ENCODE results near the gene PANK1.

PANK1 gene

DNA sequence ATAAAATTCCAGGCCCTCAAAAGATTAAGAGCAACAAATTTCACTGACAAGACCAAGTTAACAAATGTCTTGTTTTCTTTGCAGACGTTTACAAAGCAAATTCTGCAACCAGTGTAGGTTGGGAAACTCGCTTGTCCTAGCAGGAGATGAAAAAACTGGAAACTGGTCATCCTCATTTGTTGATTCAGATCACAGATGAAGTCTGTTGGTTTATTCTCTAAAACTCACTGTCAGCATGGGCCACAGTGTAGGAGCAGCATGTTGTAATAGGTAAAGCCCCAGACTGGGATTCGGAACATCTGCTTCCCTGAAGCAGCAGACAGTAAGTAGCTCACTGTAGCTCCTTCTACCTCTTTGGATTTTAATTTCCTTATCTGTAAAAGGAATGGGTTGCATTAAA is 31.5 kb downstream of the PANK1 start:
- no peak for DNase-seq

GRCh38 chr10:89611282-89611681 is 33.8 kb downstream of the PANK1 start:
- no peak for DNase-seq

- DNase-seq, result no peak
Observed at GRCh38 chr10:89609833-89610346, 35.2 kb downstream of the PANK1 start.

- no peak for DNase-seq
Observed at GRCh38 chr10:89604200-89604599, 40.8 kb downstream of the PANK1 start.

- no peak for DNase-seq
Observed at GRCh38 chr10:89602919-89603318, 42.1 kb downstream of the PANK1 start.

DNA sequence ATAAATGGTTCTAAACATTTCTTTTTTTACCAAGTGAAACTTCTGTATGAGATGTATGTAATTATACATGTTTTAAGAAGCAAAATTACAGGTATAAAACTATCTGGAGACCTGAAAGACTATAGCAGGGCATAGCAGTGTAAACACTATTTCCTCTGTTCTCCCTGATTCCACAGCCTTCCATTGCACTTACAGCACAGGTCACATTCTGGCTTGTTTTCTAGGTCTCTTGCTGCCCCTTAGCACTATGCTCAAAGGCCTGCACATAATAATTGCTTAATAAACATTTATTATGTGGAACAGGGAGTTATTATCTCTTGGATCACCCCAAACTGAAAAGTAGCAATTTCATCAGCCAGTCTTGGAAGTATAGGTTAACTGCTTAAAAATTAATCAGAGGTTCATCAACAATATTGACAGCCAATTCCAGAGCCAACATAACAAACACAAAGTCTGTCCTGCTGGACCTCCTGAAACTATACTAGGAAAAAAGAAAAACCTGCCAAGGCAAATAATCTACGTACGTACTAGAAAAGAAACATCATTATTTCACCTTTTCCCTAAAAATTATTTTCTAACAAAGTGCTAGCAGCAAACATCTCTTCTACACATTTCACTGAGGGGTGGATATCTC is 43.2 kb downstream of the PANK1 start:
- DNase-seq, result no peak

GRCh38 chr10:89600041-89600440 is 45.0 kb downstream of the PANK1 start:
- no peak for DNase-seq

DNA sequence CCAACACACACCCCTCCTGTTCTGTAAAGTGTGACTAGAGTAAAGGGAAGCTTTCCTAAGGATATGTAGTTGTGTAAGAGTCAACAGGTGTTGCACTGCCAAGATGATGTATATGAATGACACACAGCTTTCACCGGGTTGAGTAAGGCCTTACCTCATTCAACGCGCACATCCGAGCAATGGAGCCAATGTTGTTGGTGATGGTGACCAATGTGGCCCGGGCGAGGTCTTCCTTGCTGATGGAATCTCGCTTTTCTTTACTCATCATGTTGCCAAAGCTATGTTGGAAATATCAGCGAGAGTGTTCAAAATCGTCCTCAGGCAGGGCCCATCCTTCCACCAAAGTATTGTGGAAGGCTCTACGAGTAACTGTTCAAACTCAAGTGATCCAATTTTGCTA is 52.0 kb downstream of the PANK1 start:
- DNase-seq, result no peak

- no peak for DNase-seq
Observed at GRCh38 chr10:89592539-89592938, 52.5 kb downstream of the PANK1 start.

DNA sequence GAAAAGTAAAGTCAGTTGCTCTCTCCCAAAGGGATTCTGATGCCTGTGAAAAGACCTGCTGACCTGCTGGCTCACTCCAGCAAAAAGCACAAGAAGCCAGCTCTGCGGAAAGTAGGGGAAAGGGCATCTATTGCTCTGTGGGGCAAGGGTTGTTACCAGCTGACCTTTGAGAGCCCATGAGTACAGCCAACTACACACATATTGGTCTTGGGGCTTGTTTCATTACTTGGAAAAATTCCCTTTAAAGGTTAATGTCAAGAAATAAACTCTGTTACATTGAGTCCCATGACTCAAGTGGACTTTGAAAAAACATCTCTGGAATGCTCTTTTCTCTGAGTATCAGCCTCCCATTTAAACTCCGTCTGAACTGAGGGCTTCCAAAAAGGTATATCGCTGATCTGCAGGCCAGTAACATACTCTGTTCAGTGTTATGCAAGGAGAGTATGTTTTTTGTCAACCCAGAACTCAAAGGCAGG is 53.2 kb downstream of the PANK1 start:
- DNase-seq, result no peak

- no peak for DNase-seq
Observed at GRCh38 chr10:89591111-89591795, 53.8 kb downstream of the PANK1 start.

- no peak for DNase-seq
Observed at GRCh38 chr10:89590326-89590725, 54.7 kb downstream of the PANK1 start.

DNA sequence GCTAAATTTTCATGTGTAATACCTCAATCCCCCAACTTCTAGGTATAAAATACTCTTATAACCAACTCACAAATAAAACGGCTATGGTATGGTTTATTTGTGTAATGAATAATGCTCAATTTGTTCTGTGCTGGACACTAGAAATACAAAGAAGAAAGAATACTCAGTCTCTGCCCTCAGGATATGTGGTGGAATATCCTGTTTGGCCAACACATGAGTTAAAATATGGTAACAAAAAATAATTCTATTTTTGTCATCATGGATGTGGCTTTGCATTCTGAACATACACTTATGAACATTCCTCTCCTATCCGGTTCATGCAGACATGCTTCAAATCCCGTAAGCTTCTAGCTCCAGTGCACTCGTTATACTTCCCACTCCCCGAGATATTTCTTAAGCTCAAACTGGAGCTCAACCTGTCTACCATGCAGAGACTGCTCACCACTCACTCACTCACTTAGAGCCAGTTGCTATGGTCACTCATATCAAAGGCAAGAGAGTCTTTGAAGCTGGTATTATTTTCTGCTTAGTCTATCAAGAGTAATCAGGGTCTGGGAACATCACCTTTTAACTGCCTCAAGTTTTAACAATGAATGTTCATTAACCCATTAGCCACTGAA is 55.8 kb downstream of the PANK1 start:
- DNase-seq, result no peak

DNA sequence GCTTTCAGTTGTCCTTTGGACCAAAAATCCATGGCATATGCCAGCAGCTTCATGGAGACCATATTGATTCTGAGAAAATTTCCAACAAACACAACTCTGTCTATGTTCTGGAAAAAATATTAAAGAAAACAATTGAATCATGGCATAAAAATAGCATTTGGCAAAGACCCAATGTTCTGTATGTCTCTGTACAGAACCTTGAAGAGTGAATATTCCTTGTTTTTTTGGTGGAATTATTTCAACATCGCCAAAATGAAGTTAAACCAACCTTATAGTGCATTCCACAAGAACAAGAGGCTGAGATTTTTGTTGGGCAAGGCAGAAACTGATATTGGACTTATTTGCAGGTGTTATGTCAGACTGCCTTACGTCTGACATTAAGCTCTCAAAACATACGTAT is 56.4 kb downstream of the PANK1 start:
- DNase-seq, result no peak

DNA sequence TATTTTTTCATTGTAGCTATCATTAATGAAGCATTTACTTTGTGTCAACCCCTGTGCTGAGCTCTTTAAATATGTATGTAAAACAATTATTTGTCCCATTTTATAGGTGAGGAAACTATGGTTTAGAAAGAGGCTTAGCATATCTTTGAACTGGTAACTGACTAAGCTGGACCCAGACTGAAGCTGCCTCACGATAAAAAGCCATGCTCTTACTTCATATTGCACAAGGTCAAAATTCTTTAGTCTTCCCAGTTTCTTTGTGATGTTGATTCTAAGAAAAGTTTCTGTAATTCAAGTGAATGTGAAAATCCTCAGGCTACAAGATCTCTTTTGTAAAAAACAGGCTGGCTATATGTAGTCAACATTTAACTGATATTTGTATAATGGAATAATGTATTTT is 63.0 kb downstream of the PANK1 start:
- DNase-seq, result no peak

GRCh38 chr10:89580243-89580642 is 64.8 kb downstream of the PANK1 start:
- DNase-seq, result no peak

DNA sequence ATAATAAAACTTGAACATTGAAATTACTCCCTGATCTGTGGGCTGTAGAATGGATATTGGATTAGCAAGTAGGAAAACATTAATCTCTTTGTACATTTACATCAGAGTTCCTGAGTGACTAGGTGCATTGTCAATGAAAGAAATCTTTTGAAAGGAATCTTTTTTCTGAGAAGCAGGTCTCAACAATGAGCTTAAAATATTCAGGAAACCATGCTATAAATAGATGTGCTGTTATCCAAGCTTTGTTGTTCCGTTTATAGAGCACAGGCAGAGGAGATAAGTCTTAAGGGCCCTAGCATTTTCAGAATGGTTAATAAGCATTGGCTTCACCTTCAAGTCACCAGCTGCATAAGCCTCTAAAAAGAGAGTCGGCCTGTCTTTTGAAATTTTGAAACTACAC is 68.3 kb downstream of the PANK1 start:
- no peak for DNase-seq

- no peak for DNase-seq
Observed at GRCh38 chr10:89576022-89576421, 69.0 kb downstream of the PANK1 start.

DNA sequence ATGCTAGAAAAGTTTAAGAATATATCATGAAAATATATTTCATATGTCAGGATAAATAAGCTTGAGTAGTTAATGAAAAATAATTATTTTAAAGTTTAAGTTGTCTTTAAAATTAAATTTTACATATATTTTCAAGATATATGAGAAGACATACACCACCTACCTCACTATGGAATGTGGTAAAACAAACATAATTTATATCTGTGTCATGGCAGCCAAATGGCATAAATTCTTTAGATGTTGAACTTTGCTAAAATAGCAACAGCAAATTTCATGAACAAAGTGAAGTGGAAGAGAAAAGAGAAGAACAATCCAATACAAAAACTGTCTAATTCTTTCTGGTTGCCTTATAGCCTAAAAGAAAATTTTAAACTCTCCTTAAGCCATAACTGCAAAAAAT is 70.0 kb downstream of the PANK1 start:
- no peak for DNase-seq

DNA sequence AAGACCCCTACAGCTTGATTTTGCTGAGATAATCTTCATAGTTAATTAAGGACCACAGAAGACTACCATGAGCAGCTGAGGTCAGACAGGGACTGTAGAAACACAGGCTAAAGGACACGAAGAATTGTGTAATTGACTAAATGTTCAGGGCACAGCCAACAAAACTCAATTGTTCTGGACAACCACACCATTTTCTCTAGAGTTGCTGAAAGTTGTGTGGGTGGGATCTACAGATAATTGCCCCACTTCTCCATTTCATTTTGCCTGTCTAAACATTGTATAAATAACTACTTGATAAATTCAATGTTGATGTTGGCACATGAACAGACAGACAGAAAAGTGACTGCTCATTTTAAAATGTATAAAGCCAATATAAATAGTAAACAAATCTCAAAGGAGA is 70.7 kb downstream of the PANK1 start:
- DNase-seq, result no peak

- DNase-seq, result no peak
Observed at GRCh38 chr10:89567576-89568245, 77.3 kb downstream of the PANK1 start.

- DNase-seq, result no peak
Observed at GRCh38 chr10:89566992-89567391, 78.0 kb downstream of the PANK1 start.

- DNase-seq, result no peak
Observed at GRCh38 chr10:89566095-89566950, 78.7 kb downstream of the PANK1 start.

All from activated CD8-positive, alpha-beta memory T cell treated with anti-CD3 and anti-CD28 coated beads for 24 hours (primary cell).